OCI-LY1 (cell line): Measurements from ENCODE around the gene GFOD1.

Experiments
- H2AFZ ChIP-seq: fragments of 200-600 bp; sonication (generic), shearing (Covaris generic); 2 replicates; pipeline ENCODE4 v1.6.0; 2014; ENCODE audit warnings: antibody characterized with exemption, mild to moderate bottlenecking, low read length
- H3F3A ChIP-seq: fragments of 200-600 bp; sonication (generic), shearing (Covaris generic); 2 replicates; pipeline ENCODE4 v1.6.0; 2014; ENCODE audit warnings: mild to moderate bottlenecking, antibody characterized with exemption, low read length, moderate library complexity; ENCODE audit not compliant: insufficient read depth
- H3K27ac ChIP-seq: fragments of 200-600 bp; sonication (generic); 2 replicates; pipeline ENCODE4 v1.5.1; 2014; ENCODE audit warnings: low read length, mixed run types, mild to moderate bottlenecking, low read depth; ENCODE audit not compliant: poor library complexity, severe bottlenecking
- H3K27me3 ChIP-seq: fragments of 200-600 bp; sonication (generic); 2 replicates; pipeline ENCODE4 v1.6.0; 2014; ENCODE audit warnings: antibody characterized with exemption, mild to moderate bottlenecking, low read length, moderate library complexity; ENCODE audit not compliant: insufficient read depth
- H3K36me3 ChIP-seq: fragments of 200-600 bp; sonication (generic); 2 replicates; pipeline ENCODE4 v1.6.1; 2014; ENCODE audit warnings: mild to moderate bottlenecking, antibody characterized with exemption, low read length, moderate library complexity, mixed read lengths; ENCODE audit not compliant: insufficient read depth
- H3K4me1 ChIP-seq: fragments of 200-600 bp; sonication (generic); 2 replicates; pipeline ENCODE4 v1.5.1; 2014; ENCODE audit warnings: mild to moderate bottlenecking, low read length, moderate library complexity; ENCODE audit not compliant: insufficient read depth, severe bottlenecking
- H3K4me2 ChIP-seq: fragments of 200-600 bp; sonication (generic), shearing (Covaris generic); 2 replicates; pipeline ENCODE4 v1.6.1; 2014; ENCODE audit warnings: low read length
- H3K4me3 ChIP-seq: fragments of 200-600 bp; sonication (generic); 2 replicates; pipeline ENCODE4 v1.5.1; 2014; ENCODE audit warnings: low read length, low read depth, mild to moderate bottlenecking, mixed read lengths; ENCODE audit not compliant: poor library complexity, severe bottlenecking
- H3K79me2 ChIP-seq: fragments of 200-600 bp; shearing (Covaris generic); 2 replicates; pipeline ENCODE4 v1.6.1; 2016; ENCODE audit warnings: mixed run types, low read length, mixed read lengths; ENCODE audit not compliant: insufficient read depth
- H3K9ac ChIP-seq: fragments of 200-600 bp; sonication (generic), shearing (Covaris generic); 2 replicates; pipeline ENCODE4 v1.6.1; 2014; ENCODE audit warnings: mild to moderate bottlenecking, low read length, mixed read lengths
- H3K9me2 ChIP-seq: fragments of 200-600 bp; sonication (generic), shearing (Covaris generic); 2 replicates; pipeline ENCODE4 v1.6.1; 2014; ENCODE audit warnings: low read depth, mild to moderate bottlenecking, low read length, mixed read lengths
- H3K9me3 ChIP-seq: fragments of 200-600 bp; shearing (Covaris generic); 2 replicates; pipeline ENCODE4 v1.6.1; 2014; ENCODE audit warnings: low read length, mixed read lengths
- H4K20me1 ChIP-seq: fragments of 200-600 bp; sonication (generic), shearing (Covaris generic); 2 replicates; pipeline ENCODE4 v1.6.0; 2016; ENCODE audit warnings: mild to moderate bottlenecking, low read length; ENCODE audit not compliant: insufficient read depth
- CTCF ChIP-seq: fragments of 200-600 bp; sonication (generic), shearing (Covaris generic); IDR thresholded peaks from 2 replicates; pipeline ENCODE4 v1.5.1; 2017; ENCODE audit warnings: mild to moderate bottlenecking, antibody characterized with exemption, low read length, moderate library complexity, mixed read lengths
- EZH2 ChIP-seq: fragments of 200-600 bp; sonication (generic), shearing (Covaris generic); IDR thresholded peaks from 2 replicates; pipeline ENCODE4 v1.8.0; 2017; ENCODE audit warnings: borderline replicate concordance, mixed run types, mild to moderate bottlenecking, antibody characterized with exemption, low read length, moderate library complexity, mixed read lengths

Gene GFOD1

DNA sequence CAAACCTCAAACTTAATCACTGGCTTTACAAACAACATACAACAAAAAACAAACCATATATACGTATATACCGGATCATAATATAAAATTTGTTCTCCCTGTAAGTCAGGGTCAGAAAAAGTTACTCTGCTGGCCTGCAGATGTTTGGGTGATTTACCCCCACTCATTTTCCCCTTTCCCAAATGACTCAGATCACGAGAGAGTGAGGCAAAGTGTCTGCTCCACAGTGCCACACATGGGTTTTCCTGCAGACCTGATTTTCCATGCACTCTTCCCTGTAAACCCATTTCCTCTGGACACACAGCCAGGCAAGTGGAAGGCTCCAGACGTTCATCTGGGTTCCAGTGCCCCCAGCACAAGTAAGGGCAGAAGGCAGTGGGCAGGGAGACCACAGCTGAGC, 23.5 kb downstream of the GFOD1 start:
- no peaks in the 10 kb centered on the region for H3K27me3 ChIP-seq
- peak overlapping the region; percentile 22 for H3K27ac ChIP-seq
- no peak overlapping the region for H2AFZ ChIP-seq
- H3K36me3 ChIP-seq = peaks cover 17% of the 10 kb centered on the region
- H3K9me2 ChIP-seq = no peaks in the 10 kb centered on the region
- no peak overlapping the region for H3K4me3 ChIP-seq
- peaks cover 91% of the 10 kb centered on the region for H3K4me1 ChIP-seq
- no peaks in the 10 kb centered on the region for H4K20me1 ChIP-seq
- no peak overlapping the region for H3K4me2 ChIP-seq
- H3K9me3 ChIP-seq = no peaks in the 10 kb centered on the region
- H3K79me2 ChIP-seq = peaks cover 5% of the 10 kb centered on the region; the same call in 1 of the 2 replicates
- TF ChIP-seq CTCF = no peak
- no peak for TF ChIP-seq EZH2
- H3K9ac ChIP-seq = no peak overlapping the region
- H3F3A ChIP-seq = no peaks in the 10 kb centered on the region

DNA sequence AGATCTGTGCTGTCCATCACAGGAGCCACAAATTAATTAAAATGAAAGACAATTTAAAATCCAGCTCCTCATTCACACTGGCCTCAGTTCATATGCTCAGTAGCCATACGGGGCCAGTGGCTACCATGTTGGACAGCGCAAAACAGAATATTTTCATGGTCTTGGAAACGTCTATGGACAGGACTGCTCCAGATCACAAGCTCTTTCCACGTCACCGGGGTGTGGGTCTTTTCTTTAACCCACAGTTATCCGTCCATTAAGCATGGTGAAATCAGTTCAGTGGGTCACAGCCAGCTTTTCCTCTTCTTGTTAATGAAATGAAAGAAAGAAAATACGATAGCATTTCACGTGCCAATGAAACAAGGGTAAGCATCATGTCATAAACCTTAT, 24.1 kb downstream of the GFOD1 start:
- peaks cover 13% of the 10 kb centered on the region for H3K36me3 ChIP-seq
- peak overlapping the region; percentile 12; the same call in 1 of the 2 replicates for H3K9ac ChIP-seq
- H3K4me3 ChIP-seq = peak overlapping the region; percentile 41
- TF ChIP-seq EZH2 (no peak), CTCF (no peak)
- H3K9me2 ChIP-seq = no peaks in the 10 kb centered on the region
- H3K4me2 ChIP-seq = peak overlapping the region; percentile 56
- H3F3A ChIP-seq = no peaks in the 10 kb centered on the region
- no peaks in the 10 kb centered on the region for H4K20me1 ChIP-seq
- H2AFZ ChIP-seq = no peak overlapping the region
- peaks cover 95% of the 10 kb centered on the region for H3K4me1 ChIP-seq
- H3K79me2 ChIP-seq = peaks cover 6% of the 10 kb centered on the region; the same call in 1 of the 2 replicates
- H3K27ac ChIP-seq = peak overlapping the region; percentile 82
- H3K9me3 ChIP-seq = no peaks in the 10 kb centered on the region
- no peaks in the 10 kb centered on the region for H3K27me3 ChIP-seq

- Histone ChIP-seq H3K36me3 (peaks cover 13% of the 10 kb centered on the region), H3K4me1 (peaks cover 95% of the 10 kb centered on the region), H3K4me3 (peak overlapping the region; percentile 41), H3K9me3 (no peaks in the 10 kb centered on the region), H3K79me2 (peaks cover 8% of the 10 kb centered on the region; the same call in 1 of the 2 replicates), H3K27ac (peak overlapping the region; percentile 82), H2AFZ (no peak overlapping the region), H3K9ac (peak overlapping the region; percentile 12; the same call in 1 of the 2 replicates), H3K27me3 (no peaks in the 10 kb centered on the region), H3K9me2 (no peaks in the 10 kb centered on the region), H3K4me2 (peak overlapping the region; percentile 56), H4K20me1 (no peaks in the 10 kb centered on the region), H3F3A (no peaks in the 10 kb centered on the region)
- TF ChIP-seq EZH2 (no peak), CTCF (no peak)
Observed at GRCh38 chr6:13462458-13463327, 24.7 kb downstream of the GFOD1 start.
